ENCODE measurements around the gene CLIC4. TPM values are rescaled to one million over a fixed set of nuclear protein-coding genes. Genes with fewer than 3 reads are reported as not detected.

CLIC4 gene
- total and polyA plus RNA-seq, 2 of the 8 experiments (the other 6 are each of a cell fraction or from before 2014, with no cell fraction given), result 77.5 to 293 TPM

GRCh38 chr1:24783713-24784112 lies 38.5 kb downstream of the CLIC4 start (continued):
- TF ChIP-seq CHD7 (IDR thresholded peaks at IDR 0.05; ENCODE audit: insufficient replicate concordance, low read length), result no peak
